Central memory CD8-positive, alpha-beta T cell (primary cell): ENCODE results near the gene CRYBB3.
"Not testable (repeated sequence)": the region's sequence is repeated elsewhere in the genome, so short reads cannot be mapped to it uniquely, and the experiment has no call there.

Experiments
- ATAC-seq: fragments of 150-1000 bp; cut with Tn5 transposase; replicated peaks from 2 replicates; pipeline ENCODE4 v1.10.0; 2022; ENCODE audit warnings: mild to moderate bottlenecking, moderate FRiP score, moderate number of reproducible peaks; ENCODE audit not compliant: poor library complexity, severe bottlenecking; ENCODE audit errors: extremely low read depth
- DNase-seq, 2 donors: peaks; one replicate each; pipeline ENCODE4 v3.0.0; 2021; ENCODE audit warnings: low spot score in 2 of 2
- H3K27ac Mint-ChIP-seq: one replicate; pipeline ENCODE4 v1.8.0; 2022; ENCODE audit warnings: low read depth, mild to moderate bottlenecking, moderate library complexity, mixed read lengths
- H3K27me3 Mint-ChIP-seq: one replicate; pipeline ENCODE4 v1.8.0; 2022; ENCODE audit warnings: mixed read lengths
- H3K36me3 Mint-ChIP-seq: one replicate; pipeline ENCODE4 v1.8.0; 2022; ENCODE audit warnings: mild to moderate bottlenecking, moderate library complexity, mixed read lengths; ENCODE audit not compliant: insufficient read depth
- H3K4me1 Mint-ChIP-seq: one replicate; pipeline ENCODE4 v1.8.0; 2022; ENCODE audit warnings: mixed read lengths
- H3K4me3 Mint-ChIP-seq: one replicate; pipeline ENCODE4 v1.8.0; 2022; ENCODE audit warnings: mild to moderate bottlenecking, moderate library complexity, mixed read lengths
- H3K9me3 Mint-ChIP-seq: one replicate; pipeline ENCODE4 v1.8.0; 2022; ENCODE audit warnings: mixed read lengths

Gene CRYBB3

DNA sequence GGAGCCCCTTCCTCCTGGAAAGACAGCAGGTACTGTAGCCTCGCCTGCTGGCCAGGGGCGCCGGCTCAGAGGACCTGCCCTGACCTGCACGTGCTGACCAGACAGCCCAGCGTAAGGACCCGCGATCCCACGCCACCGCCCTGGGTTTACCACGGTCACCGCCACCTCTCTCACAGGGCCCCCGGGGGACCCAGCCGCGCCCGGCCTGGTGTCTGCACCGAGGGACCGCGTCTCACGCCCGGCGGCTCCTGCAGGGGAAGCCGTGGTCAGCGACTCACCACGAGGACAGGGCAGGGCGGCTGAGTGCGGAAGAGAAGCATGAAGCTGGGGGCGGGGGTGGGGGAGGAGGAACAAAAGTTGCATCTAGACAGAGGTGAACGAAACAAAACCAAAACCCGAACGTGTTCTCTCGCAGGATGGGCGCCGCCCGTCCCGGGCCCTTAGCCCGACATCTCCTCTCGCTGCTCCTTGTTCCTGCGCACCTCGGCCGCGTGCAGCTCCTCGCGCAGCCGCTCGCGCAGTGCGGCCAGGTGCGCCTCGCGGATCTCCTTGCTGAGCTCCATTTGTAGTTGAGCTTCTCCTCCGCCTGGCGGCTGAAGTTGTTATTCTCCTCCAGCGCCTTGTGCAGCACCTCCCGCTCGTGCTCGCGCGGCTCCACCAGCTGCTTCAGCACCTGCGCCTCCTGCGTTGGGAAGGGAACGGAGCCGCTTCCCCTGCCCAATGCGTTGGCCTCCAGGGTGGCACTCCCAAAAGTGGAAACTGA, 20.6 kb upstream of the CRYBB3 start:
- H3K27me3 Mint-ChIP-seq, H3K4me1 Mint-ChIP-seq, H3K4me3 Mint-ChIP-seq, DNase-seq, H3K27ac Mint-ChIP-seq, H3K9me3 Mint-ChIP-seq: not testable (repeated sequence)
- H3K36me3 Mint-ChIP-seq: peaks cover 17% of the 10 kb centered on the region
- ATAC-seq: peak; percentile 90

DNA sequence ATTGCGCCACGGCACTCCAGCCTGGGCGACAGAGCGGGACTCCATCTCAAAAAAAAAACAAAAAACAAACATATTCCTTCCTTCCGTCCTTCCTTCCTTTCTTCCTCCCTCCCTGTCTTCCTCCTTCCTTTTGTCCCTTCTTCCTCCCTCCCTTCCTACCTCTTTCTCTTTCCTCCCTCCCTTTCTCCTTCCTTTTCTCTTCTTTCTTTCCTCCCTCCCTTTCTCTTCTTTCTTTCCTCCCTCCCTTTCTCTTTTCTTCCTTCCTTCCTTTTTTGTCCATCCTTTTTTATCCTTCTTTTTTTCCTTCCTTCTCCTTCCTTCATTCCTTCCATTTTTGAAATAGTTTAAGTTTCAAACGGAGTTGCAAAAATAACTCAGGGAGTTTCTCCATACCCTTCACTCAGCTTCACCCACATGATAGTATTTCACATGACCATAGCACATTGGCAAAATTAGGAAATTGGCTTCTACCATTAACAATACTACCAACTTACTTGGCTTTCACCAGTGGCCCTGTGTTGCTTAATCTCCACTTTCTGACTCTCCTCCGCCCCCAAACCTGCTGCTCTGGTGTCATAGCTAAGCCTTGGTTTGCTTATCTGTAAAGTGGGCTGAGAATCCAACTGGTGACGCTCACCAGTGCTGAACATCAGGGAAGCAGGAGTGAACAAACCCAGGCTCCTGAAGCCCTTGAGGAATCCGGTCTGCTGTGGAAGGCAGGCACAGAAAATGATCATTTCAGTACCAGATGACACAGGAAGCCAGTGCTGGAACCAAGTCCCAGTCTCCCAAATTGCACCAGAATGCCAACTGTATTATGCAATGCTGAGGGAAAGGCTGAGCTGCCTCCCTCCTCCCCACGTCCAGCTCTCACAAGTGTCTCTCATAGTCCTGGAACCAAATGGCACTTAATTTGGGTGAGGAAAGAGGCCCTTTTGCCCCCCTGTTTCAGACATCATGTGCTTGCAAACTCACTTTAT, 17.2 kb upstream of the CRYBB3 start:
- Mint-ChIP-seq H3K4me1 (no peaks in the 10 kb centered on the region), H3K27me3 (no peaks in the 10 kb centered on the region), H3K4me3 (no peak overlapping the region), H3K36me3 (peaks cover 17% of the 10 kb centered on the region), H3K9me3 (no peaks in the 10 kb centered on the region), H3K27ac (peak overlapping the region; percentile 45)
- ATAC-seq (no peak), DNase-seq (no peak)

DNA sequence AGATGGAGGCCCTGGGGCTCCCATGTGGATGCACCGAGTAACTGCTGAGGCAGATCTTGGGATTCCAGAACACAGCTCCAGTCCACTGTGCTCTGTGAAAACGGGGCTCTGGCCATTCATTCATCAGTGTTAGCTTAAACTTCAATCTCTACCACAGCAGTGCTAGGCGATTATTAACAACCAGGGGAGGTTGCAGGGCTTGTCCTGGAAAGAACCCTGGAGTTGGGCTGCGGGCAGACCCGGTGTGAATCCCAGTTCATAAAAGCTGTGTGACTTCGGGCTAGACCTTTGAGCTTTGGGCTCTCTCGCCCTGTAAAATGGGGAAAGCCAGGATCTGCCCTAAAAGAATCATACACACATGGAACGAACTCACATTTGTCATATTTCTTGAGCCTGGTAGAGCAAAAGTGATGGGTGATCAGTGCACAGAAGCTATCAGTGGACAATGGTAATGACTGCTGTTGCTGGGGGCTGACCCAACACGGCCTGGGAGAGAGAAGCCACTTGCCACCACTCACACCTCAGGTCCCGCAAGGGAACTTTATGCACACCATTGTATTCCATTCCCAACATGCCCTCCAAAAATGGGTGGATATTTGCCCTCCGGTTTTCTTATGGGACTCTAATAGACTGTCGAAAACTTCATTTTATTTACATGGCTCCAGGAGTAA, 15.6 kb upstream of the CRYBB3 start:
- no peak for ATAC-seq
- no peaks in the 10 kb centered on the region for H3K27me3 Mint-ChIP-seq
- no peak overlapping the region for H3K4me3 Mint-ChIP-seq
- H3K36me3 Mint-ChIP-seq: peaks cover 23% of the 10 kb centered on the region
- no peaks in the 10 kb centered on the region for H3K4me1 Mint-ChIP-seq
- H3K27ac Mint-ChIP-seq: no peak overlapping the region
- no peaks in the 10 kb centered on the region for H3K9me3 Mint-ChIP-seq
- DNase-seq: no peak

DNA sequence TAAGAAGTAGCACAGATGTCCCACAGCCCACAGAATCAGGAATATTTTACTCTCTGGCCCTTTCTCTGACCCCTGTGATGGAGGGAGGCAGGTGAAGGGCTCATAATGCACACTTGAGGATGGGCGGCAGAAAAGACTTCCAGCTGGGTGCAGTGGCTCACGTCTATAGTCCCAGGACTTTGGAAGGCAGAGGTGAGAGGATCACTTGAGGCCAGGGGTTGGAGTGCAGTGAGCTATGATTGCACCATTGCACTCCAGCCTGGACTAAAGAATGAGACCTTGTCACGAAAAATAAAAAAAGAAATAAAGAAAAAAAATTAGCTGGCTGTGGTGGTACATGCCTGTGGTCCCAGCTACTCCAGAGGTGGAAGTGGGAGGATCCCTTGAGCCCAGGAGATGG, 13.5 kb upstream of the CRYBB3 start:
- DNase-seq: no peak
- no peak for ATAC-seq
- Mint-ChIP-seq H3K4me1 (no peaks in the 10 kb centered on the region), H3K27me3 (no peaks in the 10 kb centered on the region), H3K9me3 (no peaks in the 10 kb centered on the region), H3K27ac (no peak overlapping the region), H3K36me3 (peaks cover 23% of the 10 kb centered on the region), H3K4me3 (no peak overlapping the region)

DNA sequence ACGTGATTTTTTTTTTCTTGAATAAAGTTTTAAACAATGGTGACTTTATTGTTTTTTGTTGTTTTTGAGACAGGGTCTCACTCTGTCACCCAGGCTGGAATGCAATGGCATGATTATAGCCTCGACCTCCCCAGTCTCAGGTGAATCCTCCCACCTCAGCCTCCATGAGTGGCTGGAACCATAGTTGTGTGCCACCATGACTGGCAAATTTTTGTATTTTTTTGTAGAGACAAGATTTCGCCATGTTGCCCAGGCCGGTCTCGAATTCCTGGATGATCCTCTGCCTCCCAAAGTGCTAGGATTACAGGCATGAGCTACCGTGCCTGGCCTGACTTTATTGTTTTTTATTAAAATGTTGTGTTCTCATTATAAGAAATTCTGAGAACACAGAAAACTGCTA, 12.2 kb upstream of the CRYBB3 start:
- Mint-ChIP-seq H3K27ac (no peak overlapping the region), H3K36me3 (peaks cover 24% of the 10 kb centered on the region), H3K4me1 (no peaks in the 10 kb centered on the region)

DNA sequence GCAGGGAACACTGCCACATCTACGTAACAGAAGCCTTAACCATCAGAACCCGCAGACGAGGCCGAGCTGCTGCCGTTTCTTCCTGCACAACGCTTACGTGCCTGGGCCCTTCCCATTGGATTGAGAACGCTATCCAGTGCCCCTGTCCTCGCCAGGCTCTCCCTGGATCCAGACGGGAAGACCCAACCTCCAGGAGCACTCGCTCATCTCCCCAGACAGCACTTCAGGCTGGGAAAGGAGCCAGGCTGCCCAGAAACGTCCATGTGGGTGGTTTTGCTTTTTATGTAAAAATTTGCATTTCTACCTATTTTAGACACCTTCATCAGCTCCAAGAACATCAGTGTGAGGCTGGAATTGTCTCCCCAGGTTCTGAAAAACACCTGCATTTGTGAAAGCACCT, 7.3 kb upstream of the CRYBB3 start:
- peaks cover 36% of the 10 kb centered on the region for H3K36me3 Mint-ChIP-seq
- H3K27me3 Mint-ChIP-seq: no peaks in the 10 kb centered on the region
- H3K27ac Mint-ChIP-seq: peak overlapping the region; percentile 51
- H3K9me3 Mint-ChIP-seq: no peaks in the 10 kb centered on the region
- no peak for ATAC-seq
- no peak for DNase-seq
- H3K4me3 Mint-ChIP-seq: no peak overlapping the region
- no peaks in the 10 kb centered on the region for H3K4me1 Mint-ChIP-seq

More for the DNA sequence above, 12.2 kb upstream of the CRYBB3 start:
- no peaks in the 10 kb centered on the region for H3K9me3 Mint-ChIP-seq
- no peak overlapping the region for H3K4me3 Mint-ChIP-seq
- H3K27me3 Mint-ChIP-seq: no peaks in the 10 kb centered on the region
- no peak for DNase-seq
- ATAC-seq: no peak

DNA sequence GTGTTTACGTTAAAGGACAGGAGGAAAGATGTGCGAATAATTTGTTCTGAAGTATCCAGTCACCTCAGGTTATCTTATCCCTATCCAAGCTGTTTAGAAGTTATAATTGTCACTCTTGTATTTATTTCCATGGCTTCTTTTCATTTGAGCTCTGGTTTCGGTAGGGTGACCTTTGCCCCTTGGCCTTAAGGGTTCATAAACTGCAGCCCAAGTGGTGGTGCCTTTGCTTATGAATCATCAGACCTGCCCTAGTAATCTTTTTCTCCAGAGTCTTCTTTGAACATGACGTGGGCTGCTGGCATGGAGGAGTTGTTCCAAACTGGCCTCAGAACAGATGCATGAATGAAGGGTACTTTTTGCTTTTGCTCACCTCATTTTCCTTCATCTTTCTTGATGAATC, 6.5 kb upstream of the CRYBB3 start:
- H3K36me3 Mint-ChIP-seq: peaks cover 33% of the 10 kb centered on the region
- H3K27me3 Mint-ChIP-seq: no peaks in the 10 kb centered on the region
- no peak overlapping the region for H3K4me3 Mint-ChIP-seq
- DNase-seq (no peak), ATAC-seq (no peak)
- no peaks in the 10 kb centered on the region for H3K9me3 Mint-ChIP-seq
- H3K27ac Mint-ChIP-seq: no peak overlapping the region
- H3K4me1 Mint-ChIP-seq: no peaks in the 10 kb centered on the region

DNA sequence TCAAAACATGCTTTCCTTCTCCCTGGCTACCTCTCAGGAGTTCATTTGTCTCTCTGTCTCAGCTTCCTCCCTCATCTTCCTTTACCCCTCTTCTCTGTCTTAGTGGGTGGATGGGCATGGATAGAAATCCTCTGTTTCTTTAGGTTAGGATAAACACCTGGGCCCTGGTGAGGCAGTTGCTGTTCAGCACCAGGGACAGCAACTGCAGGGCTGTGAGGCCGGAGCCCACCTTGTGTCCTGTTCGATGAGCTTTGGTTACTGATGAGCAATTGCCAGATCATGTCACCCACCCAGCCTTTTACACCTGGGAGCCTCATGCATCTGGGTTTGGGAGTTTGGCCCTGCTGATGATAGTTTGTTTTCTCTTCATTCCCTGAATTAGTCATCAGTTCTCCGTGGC, 6.1 kb upstream of the CRYBB3 start:
- Mint-ChIP-seq H3K4me1 (no peaks in the 10 kb centered on the region), H3K4me3 (no peak overlapping the region), H3K9me3 (no peaks in the 10 kb centered on the region), H3K27ac (no peak overlapping the region), H3K36me3 (peaks cover 32% of the 10 kb centered on the region), H3K27me3 (no peaks in the 10 kb centered on the region)
- DNase-seq: no peak
- no peak for ATAC-seq

DNA sequence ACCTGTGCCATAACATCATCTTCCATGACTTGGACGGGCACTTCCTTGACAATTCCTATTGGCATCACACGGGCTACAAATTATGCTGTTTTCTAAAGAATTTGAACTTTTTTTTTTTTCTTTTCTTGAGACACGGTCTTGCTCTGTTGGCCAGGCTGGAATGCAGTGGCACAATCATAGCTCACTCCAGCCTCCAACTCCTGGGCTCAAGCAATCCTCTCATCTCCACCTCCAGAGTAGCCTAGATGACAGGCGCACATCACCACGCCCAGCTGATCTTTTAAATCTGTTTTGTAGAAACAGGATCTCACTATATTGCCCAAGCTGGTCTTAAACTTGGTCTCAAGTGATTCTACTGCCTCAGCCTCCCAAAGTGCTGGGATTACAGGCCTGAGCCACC, 3.3 kb upstream of the CRYBB3 start:
- no peak overlapping the region for H3K27ac Mint-ChIP-seq
- no peaks in the 10 kb centered on the region for H3K27me3 Mint-ChIP-seq
- no peak overlapping the region for H3K4me3 Mint-ChIP-seq
- no peak for DNase-seq
- peaks cover 29% of the 10 kb centered on the region for H3K36me3 Mint-ChIP-seq
- no peaks in the 10 kb centered on the region for H3K4me1 Mint-ChIP-seq
- no peak for ATAC-seq
- H3K9me3 Mint-ChIP-seq: no peaks in the 10 kb centered on the region

DNA sequence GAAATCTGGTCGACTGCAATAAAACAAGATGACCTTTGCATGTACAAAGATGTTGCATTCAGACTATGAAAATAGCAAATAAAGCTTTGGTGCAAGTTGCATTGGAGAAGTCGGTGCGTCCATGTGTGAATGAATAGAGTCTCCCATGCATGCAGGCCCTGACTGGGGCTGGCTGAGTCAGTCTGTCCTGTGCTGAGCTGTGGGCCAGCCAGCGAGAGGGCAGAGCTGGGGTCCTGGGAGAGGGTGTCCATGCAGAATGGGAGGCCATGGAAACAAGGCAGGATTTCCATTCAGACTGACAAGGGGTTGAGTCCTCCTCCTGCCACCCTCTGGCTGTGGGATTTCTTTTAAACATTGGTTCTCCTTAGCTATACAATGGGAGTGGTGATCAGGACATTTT, 2.3 kb upstream of the CRYBB3 start:
- Mint-ChIP-seq H3K4me1 (no peaks in the 10 kb centered on the region), H3K36me3 (peaks cover 23% of the 10 kb centered on the region), H3K4me3 (no peak overlapping the region), H3K27ac (peak overlapping the region; percentile 35), H3K27me3 (no peaks in the 10 kb centered on the region), H3K9me3 (no peaks in the 10 kb centered on the region)
- ATAC-seq: no peak
- no peak for DNase-seq

DNA sequence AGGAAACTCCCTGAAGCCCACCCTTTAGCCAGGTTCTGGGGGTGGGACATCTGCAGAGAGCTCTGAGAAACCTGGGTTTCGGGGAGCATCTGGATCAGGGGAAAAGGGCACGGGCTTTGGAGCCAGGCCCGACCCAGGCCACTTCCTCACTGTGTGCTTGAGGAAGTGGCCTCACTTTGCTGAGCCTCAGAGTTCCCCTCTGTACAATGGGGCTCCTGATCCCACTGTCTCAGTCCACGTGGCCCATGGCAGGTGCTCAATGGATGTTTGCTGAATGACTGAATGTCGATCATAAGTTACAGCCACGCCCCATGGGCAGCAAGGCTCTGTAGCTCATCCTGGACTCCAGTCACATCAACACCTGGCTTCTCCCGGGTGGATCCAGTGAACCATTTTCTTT, 1.3 kb downstream of the CRYBB3 start:
- H3K27me3 Mint-ChIP-seq: no peaks in the 10 kb centered on the region
- no peak for DNase-seq
- H3K36me3 Mint-ChIP-seq: peaks cover 11% of the 10 kb centered on the region
- H3K4me1 Mint-ChIP-seq: no peaks in the 10 kb centered on the region
- H3K4me3 Mint-ChIP-seq: no peak overlapping the region
- H3K27ac Mint-ChIP-seq: no peak overlapping the region
- no peaks in the 10 kb centered on the region for H3K9me3 Mint-ChIP-seq
- no peak for ATAC-seq

DNA sequence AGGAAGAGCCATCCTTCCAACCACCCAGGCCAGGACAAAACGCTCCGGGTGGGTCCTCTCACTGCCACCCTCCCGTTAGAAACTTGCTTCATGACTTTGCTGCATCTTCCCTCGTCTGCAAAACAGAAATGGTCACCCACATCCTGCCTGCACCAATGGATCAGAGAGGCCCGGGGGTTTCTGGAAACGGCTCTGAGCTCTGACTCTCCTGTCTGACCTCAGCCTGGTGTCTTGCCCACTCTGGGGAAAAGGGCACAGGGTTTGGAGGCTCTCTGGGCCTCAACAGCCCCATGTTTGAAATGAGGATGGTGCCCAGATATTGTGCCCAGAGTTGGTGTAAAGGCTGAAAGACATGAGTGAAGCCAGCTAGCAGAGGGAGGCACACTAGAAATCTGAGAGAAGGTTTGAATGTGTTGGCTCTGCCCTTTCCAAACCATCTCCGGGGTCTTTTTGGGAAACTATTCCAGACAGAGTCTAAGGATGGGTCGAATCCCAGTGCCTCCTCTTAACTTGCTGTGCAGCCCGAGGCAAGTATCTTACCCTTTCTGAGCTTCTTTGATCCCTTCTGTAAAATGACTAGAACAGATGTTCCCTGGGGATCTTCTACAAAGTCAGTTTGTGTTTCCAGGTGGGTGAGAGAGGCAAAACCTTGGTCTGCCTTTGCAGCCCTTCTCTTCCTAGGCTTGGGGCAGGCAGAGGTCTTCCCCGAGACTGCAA, 2.1 kb downstream of the CRYBB3 start:
- Mint-ChIP-seq H3K4me1 (no peaks in the 10 kb centered on the region), H3K27ac (no peak overlapping the region)

More for the DNA sequence above, 2.1 kb downstream of the CRYBB3 start:
- Mint-ChIP-seq H3K9me3 (no peaks in the 10 kb centered on the region), H3K27me3 (no peaks in the 10 kb centered on the region), H3K36me3 (peaks cover 5% of the 10 kb centered on the region), H3K4me3 (no peak overlapping the region)
- no peak for ATAC-seq
- no peak for DNase-seq
